HepG2 (cell line): ENCODE data around the gene LCN12. TPM values are rescaled to one million over a fixed set of nuclear protein-coding genes. Genes with fewer than 3 reads are reported as not detected.
A peak's percentile ranks its signal among the peaks of the same experiment; 100 is the strongest.

Experiments
- AHR ChIP-seq: IDR thresholded peaks from 2 replicates; pipeline ENCODE4 v1.6.1; 2018; ENCODE audit warnings: missing genetic modification reagents, missing compliant biosample characterization
- ARHGAP35 ChIP-seq: sonication (generic); formaldehyde crosslinking; IDR thresholded peaks from 2 replicates; pipeline ENCODE4 v1.9.0; 2022; ENCODE audit warnings: mild to moderate bottlenecking, inconsistent platforms, moderate library complexity, missing genetic modification reagents, borderline replicate concordance
- DBP ChIP-seq: sonication (generic); formaldehyde crosslinking; IDR thresholded peaks from 2 replicates; pipeline ENCODE4 v1.4.0; 2020; ENCODE audit warnings: missing genetic modification reagents; ENCODE audit errors: not compliant biosample characterization
- DR1 ChIP-seq: sonication (generic); formaldehyde crosslinking; IDR thresholded peaks from 2 replicates; pipeline ENCODE4 v1.8.0; 2021; ENCODE audit warnings: mild to moderate bottlenecking, missing genetic modification reagents, inconsistent platforms
- GMEB1 ChIP-seq: sonication (generic); formaldehyde crosslinking; IDR thresholded peaks from 2 replicates; pipeline ENCODE4 v1.5.1; 2020; ENCODE audit warnings: missing genetic modification reagents, mild to moderate bottlenecking, borderline replicate concordance
- IRF2 ChIP-seq: IDR thresholded peaks from 2 replicates; pipeline ENCODE4 v1.6.1; 2018; ENCODE audit warnings: missing genetic modification reagents, missing compliant biosample characterization
- IRF9 ChIP-seq: sonication (generic); formaldehyde crosslinking; IDR thresholded peaks from 2 replicates; pipeline ENCODE4 v1.8.0; 2022; ENCODE audit warnings: missing genetic modification reagents, mild to moderate bottlenecking, borderline replicate concordance
- KAT7 ChIP-seq: IDR thresholded peaks from 2 replicates; pipeline ENCODE4 v1.6.1; 2018; ENCODE audit warnings: borderline replicate concordance, missing compliant biosample characterization
- MXD1 ChIP-seq: sonication (generic); formaldehyde crosslinking; IDR thresholded peaks from 2 replicates; pipeline ENCODE4 v1.4.0; 2020; ENCODE audit warnings: mild to moderate bottlenecking, missing genetic modification reagents
- SOX13 ChIP-seq, 3 experiments: fragments of 450-650 bp in 1 of 3; sonication (generic) in 1 of 3; formaldehyde crosslinking in 1 of 3; IDR thresholded peaks in 2 of 3; conservative IDR thresholded peaks in 1 of 3; 2 replicates each; pipeline versions ENCODE4 v1.5.0 to v1.6.1; 2016 to 2020; ENCODE audit warnings: antibody characterized with exemption in 1 of 3, mild to moderate bottlenecking in 1 of 3, missing compliant biosample characterization in 1 of 3, missing genetic modification reagents in 1 of 3, moderate library complexity in 1 of 3
- ZBTB7B ChIP-seq: sonication (generic); formaldehyde crosslinking; IDR thresholded peaks from 2 replicates; pipeline ENCODE4 v1.4.0; 2020; ENCODE audit warnings: missing genetic modification reagents
- ZNF678 ChIP-seq: sonication (generic); formaldehyde crosslinking; IDR thresholded peaks from 2 replicates; pipeline ENCODE4 v1.4.0; 2020; ENCODE audit warnings: mild to moderate bottlenecking, missing genetic modification reagents
- ZNF792 ChIP-seq: IDR thresholded peaks from 2 replicates; pipeline ENCODE4 v1.6.1; 2016
- ZNF816 ChIP-seq: sonication (generic); formaldehyde crosslinking; IDR thresholded peaks from 2 replicates; pipeline ENCODE4 v1.8.0; 2022; ENCODE audit warnings: missing genetic modification reagents, mild to moderate bottlenecking, borderline replicate concordance
- polyA plus RNA-seq, 8 experiments: library from polyadenylated mRNA; depleted of rRNA in 3 of 8; stranded (reverse) in 7 of 8; unstranded in 1 of 8; fragments of >200 nt; fragmentation: Illumina TruSeq in 4 of 8; extraction: Trizol in 4 of 8; gene quantifications; 2 replicates each; pipeline versions ENCODE4 v1.2.1 to v1.2.3, GENCODE V29; 2011 to 2016; ENCODE audit warnings: low read depth in 4 of 8, missing spikeins in 1 of 8, mixed read lengths in 1 of 8; ENCODE audit not compliant: insufficient read depth in 1 of 8
- total RNA-seq, 5 experiments: library from RNA; depleted of rRNA; stranded (reverse); fragments of >200 nt; fragmentation: Illumina TruSeq; extraction: Trizol; gene quantifications; 2 replicates each; pipeline ENCODE4 v1.2.3, GENCODE V29; 2016; ENCODE audit warnings: low read depth in 1 of 5
- TF ChIP-seq, protein P1 (sequence below): sonication (generic); formaldehyde crosslinking; IDR thresholded peaks from 2 replicates; pipeline ENCODE4 v1.5.1; 2020; ENCODE audit warnings: mild to moderate bottlenecking, missing genetic modification reagents
- TF ChIP-seq, protein P2 (sequence below): sonication (generic); formaldehyde crosslinking; IDR thresholded peaks from 2 replicates; pipeline ENCODE4 v1.5.0; 2020; ENCODE audit warnings: missing genetic modification reagents, mild to moderate bottlenecking, borderline replicate concordance

LCN12 gene
- total and polyA plus RNA-seq, 2 of the 13 experiments (the other 11 are each of a cell fraction or from before 2014, with no cell fraction given): 3.4 to 6.9 TPM

DNA sequence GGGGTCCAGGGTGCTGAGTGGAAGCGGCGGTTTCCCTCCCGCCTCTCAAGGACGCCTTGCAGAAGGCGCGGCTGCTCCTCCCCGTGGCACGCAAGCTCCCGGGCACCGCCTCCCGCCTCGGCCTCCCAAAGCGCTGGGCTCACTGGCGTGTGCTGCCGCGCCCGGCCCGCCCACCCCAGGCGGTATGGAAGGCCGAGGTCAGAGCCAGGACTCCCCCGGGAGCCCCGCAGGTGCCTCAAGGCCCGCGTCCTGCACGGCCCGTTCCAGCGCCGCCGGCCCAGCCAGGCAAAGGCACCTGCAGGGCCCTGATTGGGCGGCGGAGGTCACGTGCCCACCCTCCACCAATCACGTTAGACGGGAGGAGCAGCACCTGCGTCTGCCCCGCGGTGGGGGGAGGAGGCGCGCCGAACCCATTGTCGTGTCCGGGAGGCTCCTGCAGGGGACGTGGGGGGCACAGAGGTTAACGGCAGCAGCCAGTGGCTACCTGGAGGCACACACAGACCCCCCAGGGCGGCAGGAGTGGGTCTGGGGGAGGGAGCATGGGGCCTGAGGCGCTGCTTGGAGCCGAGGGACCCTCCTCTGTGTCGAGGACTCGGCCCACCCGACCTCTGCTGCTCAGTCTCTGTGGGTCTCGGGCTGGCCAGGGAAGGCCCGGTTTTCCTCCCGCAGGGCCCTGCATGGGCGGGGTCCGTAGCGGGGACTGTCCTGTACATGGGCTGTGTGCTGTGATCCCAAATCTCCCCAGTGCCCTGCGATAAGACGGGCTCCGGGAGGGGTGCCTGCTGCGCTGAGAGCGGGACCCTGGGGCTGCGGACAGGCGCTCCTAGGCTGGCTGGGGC, 2.0 kb upstream of the LCN12 start (continued):
- TF ChIP-seq GMEB1 (CRISPR knock-in tag) (peak; percentile 79), ARHGAP35 (CRISPR knock-in tag) (no peak; the same call in 1 of the 2 replicates), DBP (CRISPR knock-in tag) (no peak), IRF2 (CRISPR knock-in tag) (peak; percentile 75; the same call in 1 of the 2 replicates), ZNF816 (peak; percentile 72; the same call in 1 of the 2 replicates), ZBTB7B (CRISPR knock-in tag) (peak; percentile 82; the same call in 1 of the 2 replicates), KAT7 (CRISPR knock-in tag) (no peak), ZNF678 (CRISPR knock-in tag) (no peak), ZNF792 (CRISPR knock-in tag) (no peak), SOX13 (IDR thresholded peaks at IDR 0.05) (no peak), SOX13 (CRISPR knock-in tag; conservative IDR thresholded peaks at IDR 0.05 in 1 of 2, IDR thresholded peaks at IDR 0.05 in 1 of 2) (peak in 1 of 2 experiments; percentile 64; a peak in 1 of 4 replicates), IRF9 (peak; percentile 74; the same call in 1 of the 2 replicates), MXD1 (CRISPR knock-in tag) (no peak; the same call in 1 of the 2 replicates), AHR (CRISPR knock-in tag) (peak; percentile 55; the same call in 1 of the 2 replicates), DR1 (peak; percentile 90)
- TF ChIP-seq, protein P1, sequence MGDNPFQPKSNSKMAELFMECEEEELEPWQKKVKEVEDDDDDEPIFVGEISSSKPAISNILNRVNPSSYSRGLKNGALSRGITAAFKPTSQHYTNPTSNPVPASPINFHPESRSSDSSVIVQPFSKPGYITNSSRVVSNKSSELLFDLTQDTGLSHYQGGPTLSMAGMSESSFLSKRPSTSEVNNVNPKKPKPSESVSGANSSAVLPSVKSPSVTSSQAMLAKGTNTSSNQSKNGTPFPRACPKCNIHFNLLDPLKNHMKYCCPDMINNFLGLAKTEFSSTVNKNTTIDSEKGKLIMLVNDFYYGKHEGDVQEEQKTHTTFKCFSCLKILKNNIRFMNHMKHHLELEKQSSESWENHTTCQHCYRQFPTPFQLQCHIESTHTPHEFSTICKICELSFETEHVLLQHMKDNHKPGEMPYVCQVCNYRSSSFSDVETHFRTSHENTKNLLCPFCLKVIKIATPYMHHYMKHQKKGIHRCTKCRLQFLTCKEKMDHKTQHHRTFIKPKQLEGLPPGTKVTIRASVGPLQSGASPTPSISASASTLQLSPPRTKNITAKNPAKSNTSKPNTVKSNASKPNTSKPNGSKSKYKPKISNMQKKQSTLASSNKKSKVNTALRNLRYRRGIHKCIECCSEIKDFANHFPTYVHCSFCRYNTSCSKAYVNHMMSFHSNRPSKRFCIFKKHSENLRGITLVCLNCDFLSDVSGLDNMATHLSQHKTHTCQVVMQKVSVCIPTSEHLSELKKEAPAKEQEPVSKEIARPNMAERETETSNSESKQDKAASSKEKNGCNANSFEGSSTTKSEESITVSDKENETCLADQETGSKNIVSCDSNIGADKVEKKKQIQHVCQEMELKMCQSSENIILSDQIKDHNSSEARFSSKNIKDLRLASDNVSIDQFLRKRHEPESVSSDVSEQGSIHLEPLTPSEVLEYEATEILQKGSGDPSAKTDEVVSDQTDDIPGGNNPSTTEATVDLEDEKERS (CRISPR knock-in tag): peak; percentile 72; the same call in 1 of the 2 replicates
- TF ChIP-seq, protein P2, sequence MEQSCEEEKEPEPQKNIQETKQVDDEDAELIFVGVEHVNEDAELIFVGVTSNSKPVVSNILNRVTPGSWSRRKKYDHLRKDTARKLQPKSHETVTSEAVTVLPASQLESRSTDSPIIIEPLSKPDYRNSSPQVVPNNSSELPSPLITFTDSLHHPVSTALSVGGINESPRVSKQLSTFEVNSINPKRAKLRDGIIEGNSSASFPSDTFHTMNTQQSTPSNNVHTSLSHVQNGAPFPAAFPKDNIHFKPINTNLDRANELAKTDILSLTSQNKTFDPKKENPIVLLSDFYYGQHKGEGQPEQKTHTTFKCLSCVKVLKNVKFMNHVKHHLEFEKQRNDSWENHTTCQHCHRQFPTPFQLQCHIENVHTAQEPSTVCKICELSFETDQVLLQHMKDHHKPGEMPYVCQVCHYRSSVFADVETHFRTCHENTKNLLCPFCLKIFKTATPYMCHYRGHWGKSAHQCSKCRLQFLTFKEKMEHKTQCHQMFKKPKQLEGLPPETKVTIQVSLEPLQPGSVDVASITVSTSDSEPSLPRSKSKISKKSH (CRISPR knock-in tag): peak; percentile 50; the same call in 1 of the 2 replicates
